GM10248 (cell line): ENCODE results near the gene DCAF8L1.
"Not testable (repeated sequence)": the region's sequence is repeated elsewhere in the genome, so short reads cannot be mapped to it uniquely, and the experiment has no call there.

ENCODE experiments used
- CTCF ChIA-PET: fragments of 300-600 bp; sonication (Branson Sonifier 250); formaldehyde crosslinking; extraction: SDS; loops from one replicate; lab custom pipeline; 2021; ENCODE audit warnings: antibody characterized with exemption; lab: Yijun Ruan, JAX
- POLR2A ChIA-PET: fragments of 350-650 bp; sonication (Branson Sonifier 250); formaldehyde crosslinking; extraction: SDS; loops from one replicate; lab custom pipeline; 2020; ENCODE audit warnings: antibody characterized with exemption; lab: Yijun Ruan, JAX
- DNase-seq: peaks from one replicate; pipeline ENCODE4 v3.0.0; 2012; ENCODE audit errors: extremely low spot score
- TF ChIP-seq, protein P1 (sequence below): IDR thresholded peaks from 2 replicates; pipeline ENCODE4 v1.5.1; 2012; ENCODE audit warnings: mild to moderate bottlenecking, low read depth; ENCODE audit errors: extremely low read depth, missing control alignments, control extremely low read depth

The DCAF8L1 gene

DNA sequence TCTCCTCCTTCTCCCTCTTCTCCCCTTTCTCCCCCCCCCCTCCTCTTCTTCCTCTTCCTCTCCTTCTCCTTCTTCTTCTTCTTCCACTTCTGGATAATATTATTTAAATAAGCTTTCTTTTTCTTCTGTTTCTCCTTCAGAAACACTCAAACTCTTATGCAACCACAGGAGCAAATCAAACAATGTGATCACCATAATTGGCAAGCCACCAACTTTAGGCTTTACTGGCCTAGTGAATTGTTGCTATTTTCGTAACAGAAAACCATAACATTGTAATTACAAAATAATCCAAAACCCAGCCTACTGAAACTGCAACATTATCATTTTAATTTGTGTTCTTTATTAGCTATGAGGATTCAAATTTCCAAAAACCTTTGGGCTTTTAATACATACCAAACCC is 14.3 kb downstream of the DCAF8L1 start:
- POLR2A ChIA-PET = no interaction called here
- DNase-seq = no peak
- TF ChIP-seq, protein P1, sequence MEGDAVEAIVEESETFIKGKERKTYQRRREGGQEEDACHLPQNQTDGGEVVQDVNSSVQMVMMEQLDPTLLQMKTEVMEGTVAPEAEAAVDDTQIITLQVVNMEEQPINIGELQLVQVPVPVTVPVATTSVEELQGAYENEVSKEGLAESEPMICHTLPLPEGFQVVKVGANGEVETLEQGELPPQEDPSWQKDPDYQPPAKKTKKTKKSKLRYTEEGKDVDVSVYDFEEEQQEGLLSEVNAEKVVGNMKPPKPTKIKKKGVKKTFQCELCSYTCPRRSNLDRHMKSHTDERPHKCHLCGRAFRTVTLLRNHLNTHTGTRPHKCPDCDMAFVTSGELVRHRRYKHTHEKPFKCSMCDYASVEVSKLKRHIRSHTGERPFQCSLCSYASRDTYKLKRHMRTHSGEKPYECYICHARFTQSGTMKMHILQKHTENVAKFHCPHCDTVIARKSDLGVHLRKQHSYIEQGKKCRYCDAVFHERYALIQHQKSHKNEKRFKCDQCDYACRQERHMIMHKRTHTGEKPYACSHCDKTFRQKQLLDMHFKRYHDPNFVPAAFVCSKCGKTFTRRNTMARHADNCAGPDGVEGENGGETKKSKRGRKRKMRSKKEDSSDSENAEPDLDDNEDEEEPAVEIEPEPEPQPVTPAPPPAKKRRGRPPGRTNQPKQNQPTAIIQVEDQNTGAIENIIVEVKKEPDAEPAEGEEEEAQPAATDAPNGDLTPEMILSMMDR = no peak
- CTCF ChIA-PET = interaction anchor here (0.9 kb wide), 1 partner anchor 10 kb away, joined by 3 read pairs; no protein-coding TSS in a partner anchor

DNA sequence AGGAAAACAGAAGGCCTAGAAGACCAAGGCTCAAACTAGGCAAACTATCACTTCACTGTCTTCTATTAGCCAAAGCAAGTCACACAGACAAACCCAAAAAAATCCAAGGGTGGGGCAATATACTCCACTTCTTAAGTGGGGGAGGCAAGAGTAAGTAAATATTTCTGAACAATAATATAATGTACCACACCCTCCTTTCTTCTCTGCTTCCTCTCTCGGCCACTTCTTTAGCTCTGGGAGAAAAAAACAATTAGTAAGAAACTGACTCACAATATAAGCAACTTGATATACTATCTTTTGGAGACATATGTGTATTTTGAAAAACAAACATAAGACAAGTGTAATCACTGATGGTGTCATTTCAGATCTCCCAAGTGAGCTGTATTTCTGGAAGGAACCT is 14.8 kb downstream of the DCAF8L1 start:
- ChIA-PET POLR2A (no interaction called here), CTCF (interaction anchor here (0.9 kb wide), 1 partner anchor 9 kb away, joined by 3 read pairs; no protein-coding TSS in a partner anchor)
- TF ChIP-seq, protein P1 = no peak
- DNase-seq = no peak

DNA sequence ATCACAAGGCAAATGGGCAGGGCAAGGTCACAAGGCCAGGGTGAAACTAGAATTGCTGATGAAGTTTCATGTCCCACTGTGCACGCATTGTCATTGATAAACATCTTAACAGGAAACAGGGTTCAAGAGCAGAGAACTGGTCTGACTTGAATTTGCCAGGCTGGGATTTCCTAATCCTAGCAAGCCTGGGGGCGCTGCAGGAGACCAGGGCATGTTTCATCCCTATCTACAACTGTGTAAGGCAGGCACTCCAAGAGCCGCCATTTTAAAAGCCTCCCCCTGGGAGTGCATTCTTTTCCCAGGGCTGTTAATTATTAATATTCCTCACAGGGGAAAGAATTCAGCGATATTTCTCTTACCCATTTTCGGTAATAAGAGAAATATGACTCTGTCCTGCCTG is 15.9 kb downstream of the DCAF8L1 start:
- POLR2A ChIA-PET, DNase-seq, CTCF ChIA-PET: not testable (repeated sequence)

DNA sequence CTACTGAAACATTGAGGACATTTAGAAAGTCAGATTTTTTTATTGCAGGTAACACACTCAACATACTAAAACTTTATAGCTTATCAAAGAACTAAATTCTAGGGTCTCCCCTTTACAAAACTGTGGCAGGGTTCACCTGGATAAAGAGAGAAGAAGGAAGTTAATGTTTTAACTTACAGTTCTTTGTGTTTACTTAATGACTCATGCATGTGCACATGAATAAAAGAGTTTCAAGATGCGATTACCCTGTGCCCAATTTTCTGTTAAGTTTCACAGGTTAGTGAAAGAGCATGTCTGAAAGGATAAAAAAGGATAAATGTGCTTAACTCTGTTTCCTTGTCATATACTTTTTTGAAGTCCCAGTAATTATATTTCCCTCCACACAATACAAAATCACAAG is 16.8 kb downstream of the DCAF8L1 start:
- POLR2A ChIA-PET = no interaction called here
- CTCF ChIA-PET = no interaction called here
- TF ChIP-seq, protein P1 = no peak
- DNase-seq = no peak

DNA sequence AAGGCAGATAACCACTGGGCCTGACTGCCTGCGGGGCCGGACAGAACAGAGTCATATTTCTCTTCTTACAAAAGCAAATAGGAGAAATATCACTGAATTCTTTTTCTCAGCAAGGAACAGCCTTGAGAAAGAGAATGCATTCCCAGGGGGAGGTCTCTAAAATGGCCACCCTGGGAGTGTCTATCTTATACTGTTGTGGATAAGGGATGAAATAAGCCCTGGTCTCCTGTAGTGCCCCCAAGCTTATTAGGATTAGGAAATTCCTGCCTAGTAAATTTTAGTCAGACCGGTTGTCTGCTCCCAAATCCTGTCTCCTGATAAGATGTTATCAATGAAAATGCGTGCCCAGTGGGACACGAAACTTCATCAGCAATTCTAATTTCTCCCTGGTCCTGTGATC is 20.8 kb downstream of the DCAF8L1 start:
- DNase-seq, POLR2A ChIA-PET: not testable (repeated sequence)

DNA sequence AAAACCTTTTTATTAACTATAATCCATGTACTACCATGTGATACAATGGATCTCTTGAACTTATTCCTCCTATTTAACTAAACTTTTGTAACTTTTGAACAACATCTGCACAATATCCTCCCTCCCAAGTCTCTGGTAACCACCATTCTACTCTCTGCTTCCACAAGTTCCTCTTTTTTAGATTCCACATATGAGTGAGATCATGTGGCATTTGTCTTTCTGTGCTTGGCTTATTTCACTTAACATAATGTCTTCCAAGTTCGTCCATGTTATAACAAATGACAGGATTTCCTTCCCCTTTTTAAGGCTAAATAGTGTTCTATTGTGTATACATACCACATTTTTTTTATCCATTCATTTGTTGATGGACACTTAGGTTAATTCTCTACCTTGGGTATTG is 28.1 kb downstream of the DCAF8L1 start:
- DNase-seq = no peak
- ChIA-PET POLR2A (no interaction called here), CTCF (no interaction called here)
- TF ChIP-seq, protein P1 = no peak

More for the DNA sequence above, 20.8 kb downstream of the DCAF8L1 start:
- CTCF ChIA-PET = not testable (repeated sequence)

DNA sequence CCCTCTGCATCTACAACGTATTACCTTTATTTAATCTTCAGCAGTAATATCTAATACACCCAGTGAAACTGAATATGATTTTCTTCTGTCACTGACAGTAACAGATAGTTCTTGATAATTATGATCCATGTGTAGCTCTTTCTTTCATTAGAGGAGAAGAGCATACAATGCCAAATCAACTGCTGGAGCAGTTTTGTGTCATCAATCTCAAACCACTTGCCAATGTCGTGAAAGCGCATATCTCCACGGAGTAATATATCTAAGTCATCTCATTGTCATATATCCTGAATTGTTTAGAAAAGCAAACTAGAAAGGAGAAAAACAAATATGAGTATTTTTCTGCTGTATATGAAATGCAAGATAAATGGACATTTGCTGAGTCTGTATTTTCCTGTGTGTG is 47.9 kb downstream of the DCAF8L1 start:
- CTCF ChIA-PET = no interaction called here
- TF ChIP-seq, protein P1 = no peak
- no peak for DNase-seq
- POLR2A ChIA-PET = no interaction called here
